GM18498 (cell line): ENCODE measurements around the gene GTF2F2.

Source experiments
- ATAC-seq: cut with Tn5 transposase; IDR thresholded peaks from one replicate; pipeline ENCODE4 v1.9.1; 2021; ENCODE audit warnings: mild to moderate bottlenecking, moderate library complexity; ENCODE audit not compliant: unreplicated experiment

GTF2F2 gene

DNA sequence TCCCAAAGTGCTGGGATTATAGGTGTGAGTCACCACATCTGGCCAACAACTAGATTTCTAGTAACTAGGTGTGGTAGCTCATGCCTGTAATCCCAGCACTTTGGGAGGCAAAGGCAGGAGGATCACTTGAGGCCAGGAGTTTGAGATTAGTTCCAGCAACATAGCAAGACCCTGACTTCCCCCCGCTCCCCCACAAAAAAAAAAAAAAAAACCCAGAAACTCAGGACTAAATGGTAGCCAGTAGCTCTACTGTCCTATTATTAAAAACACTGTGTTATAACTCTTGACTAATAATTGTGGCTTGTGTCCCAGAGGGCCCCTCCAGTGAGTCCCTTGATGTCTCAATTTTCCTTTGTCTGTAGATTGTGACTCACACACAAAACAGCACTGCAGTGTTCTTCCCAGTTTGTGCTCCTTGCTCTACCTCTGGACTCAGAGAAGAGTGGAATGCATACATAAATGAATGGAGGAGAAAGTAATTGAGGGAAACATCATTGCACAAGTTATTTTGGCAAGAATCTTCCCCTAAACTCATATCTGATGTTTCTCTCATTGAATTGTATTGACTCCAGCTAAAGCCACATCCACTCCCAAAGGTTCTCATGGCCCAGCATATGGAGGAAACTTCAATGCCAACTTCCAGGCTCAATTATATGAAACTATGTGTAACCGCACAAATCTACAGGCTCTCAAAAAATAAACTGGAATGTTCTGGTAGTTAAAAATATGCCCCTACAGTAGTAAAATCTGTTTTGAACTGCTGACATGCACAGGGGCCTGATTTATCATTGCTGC is 211.9 kb downstream of the GTF2F2 start:
- no peak for ATAC-seq

DNA sequence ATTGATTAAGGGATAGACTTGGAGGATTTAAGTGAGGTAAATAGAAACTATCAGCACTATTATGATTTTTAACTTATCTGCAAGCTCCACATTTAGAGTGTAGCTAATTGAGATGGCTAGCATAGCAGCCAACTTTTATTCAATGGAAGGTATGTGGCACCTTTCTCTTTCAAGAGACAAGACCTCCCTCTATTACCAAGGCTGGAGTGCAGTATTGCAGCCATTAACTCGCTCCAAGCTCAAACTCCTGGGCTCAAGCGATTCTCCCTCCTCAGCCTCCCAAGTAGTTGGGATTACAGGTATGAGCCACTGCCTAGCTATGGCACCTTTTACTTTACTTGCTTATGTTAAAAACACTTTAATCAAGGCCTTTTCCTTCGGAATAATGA is 212.5 kb downstream of the GTF2F2 start:
- ATAC-seq: no peak

DNA sequence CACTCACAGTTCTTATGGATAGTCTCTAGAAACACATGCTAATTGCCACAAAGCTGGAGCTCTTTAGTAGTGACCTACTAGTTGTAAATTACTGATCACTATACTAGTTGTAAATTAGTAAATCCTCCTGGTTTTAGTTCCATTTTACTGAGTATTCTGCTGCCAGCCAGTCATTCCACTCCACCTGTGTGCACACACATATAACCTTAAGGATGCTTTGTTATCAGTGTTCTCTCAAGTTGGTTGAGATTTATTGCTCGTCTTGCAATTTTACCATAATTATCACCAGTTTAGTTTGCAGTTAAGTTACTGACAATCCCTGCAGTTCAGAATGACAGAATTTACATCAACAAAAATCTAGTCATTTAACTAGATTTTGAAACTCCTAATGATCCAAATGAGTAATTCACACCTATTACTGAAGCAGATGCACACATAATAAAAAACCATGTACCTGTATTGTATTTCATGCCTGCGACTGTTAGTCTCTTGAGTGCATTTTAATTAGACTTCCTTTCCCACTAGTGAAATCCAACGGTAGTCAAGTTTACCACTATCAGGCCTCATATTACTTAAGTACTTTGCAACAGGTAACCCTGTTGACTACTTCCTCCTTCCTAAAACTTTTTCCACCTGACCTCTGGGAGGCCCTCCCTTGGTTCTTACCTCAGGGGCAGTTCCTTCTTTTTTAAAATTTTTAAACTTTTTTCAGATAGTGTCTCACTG is 213.1 kb downstream of the GTF2F2 start:
- no peak for ATAC-seq
